ENCODE data around the gene RNU2-63P. TPM values are rescaled to one million over a fixed set of nuclear protein-coding genes. Genes with fewer than 3 reads are reported as not detected.
A peak's percentile ranks its signal among the peaks of the same experiment; 100 is the strongest.
"Not testable (repeated sequence)": the region's sequence is repeated elsewhere in the genome, so short reads cannot be mapped to it uniquely, and the experiment has no call there.

Gene RNU2-63P
- total RNA-seq, 1 donor from 2014 or later, result not detected

- TF ChIP-seq CTCF (conservative IDR thresholded peaks at IDR 0.05; ENCODE audit: low read depth, low read length), result no peak
- no peak overlapping the region for H3K4me3 ChIP-seq (ENCODE audit: low read depth, low read length)
- no peak for DNase-seq (ENCODE audit: low read depth)
Measured at GRCh38 chr2:88048541-88048940, 32.2 kb upstream of the RNU2-63P start.

DNA sequence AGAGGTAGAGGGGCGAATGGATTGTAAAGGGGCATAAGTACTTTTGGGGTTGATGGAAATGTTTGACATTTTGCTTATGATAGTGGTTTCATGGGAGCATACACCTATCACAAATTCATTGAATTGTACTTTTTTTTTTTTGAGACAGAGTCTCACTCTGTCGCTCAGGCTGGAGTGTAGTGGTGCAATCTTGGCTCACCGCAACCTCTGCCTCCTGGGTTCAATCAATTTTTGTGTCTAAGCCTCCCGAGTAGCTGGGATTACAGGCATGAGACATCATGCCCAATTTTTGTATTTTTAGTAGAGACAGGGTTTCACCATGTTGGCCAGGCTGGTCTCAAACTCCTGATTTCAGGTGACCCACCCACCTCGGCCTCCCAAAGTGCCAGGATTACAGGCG is 29.2 kb upstream of the RNU2-63P start:
- not testable (repeated sequence) for H3K4me3 ChIP-seq (ENCODE audit: low read depth, low read length); DNase-seq (ENCODE audit: low read depth)

DNA sequence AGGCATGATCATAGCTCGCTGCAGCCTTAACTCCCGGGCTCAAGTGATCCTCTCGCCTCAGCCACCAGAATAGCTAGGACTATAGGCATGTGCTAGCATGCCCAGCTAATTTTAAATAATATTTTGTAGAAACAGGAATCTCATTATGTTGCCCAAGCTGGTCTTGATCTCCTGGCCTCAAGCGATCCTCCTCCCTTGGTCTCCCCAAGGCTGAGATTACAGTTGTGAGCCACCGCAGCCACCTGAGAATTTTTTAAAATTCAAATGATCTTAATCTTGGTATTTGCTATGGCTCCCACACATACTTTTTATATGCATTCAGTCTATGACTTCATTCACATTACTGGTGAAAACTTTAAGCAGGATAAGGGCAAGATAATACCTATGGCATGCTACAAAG is 26.1 kb upstream of the RNU2-63P start:
- DNase-seq (ENCODE audit: low read depth), result no peak
- no peak for TF ChIP-seq CTCF (conservative IDR thresholded peaks at IDR 0.05; ENCODE audit: low read depth, low read length)
- no peak overlapping the region for H3K4me3 ChIP-seq (ENCODE audit: low read depth, low read length)

GRCh38 chr2:88038263-88039105 is 22.1 kb upstream of the RNU2-63P start:
- H3K4me3 ChIP-seq (ENCODE audit: low read depth, low read length), result no peak overlapping the region
- no peak for TF ChIP-seq CTCF (conservative IDR thresholded peaks at IDR 0.05; ENCODE audit: low read depth, low read length)
- DNase-seq (ENCODE audit: low read depth), result peak; percentile 81

DNA sequence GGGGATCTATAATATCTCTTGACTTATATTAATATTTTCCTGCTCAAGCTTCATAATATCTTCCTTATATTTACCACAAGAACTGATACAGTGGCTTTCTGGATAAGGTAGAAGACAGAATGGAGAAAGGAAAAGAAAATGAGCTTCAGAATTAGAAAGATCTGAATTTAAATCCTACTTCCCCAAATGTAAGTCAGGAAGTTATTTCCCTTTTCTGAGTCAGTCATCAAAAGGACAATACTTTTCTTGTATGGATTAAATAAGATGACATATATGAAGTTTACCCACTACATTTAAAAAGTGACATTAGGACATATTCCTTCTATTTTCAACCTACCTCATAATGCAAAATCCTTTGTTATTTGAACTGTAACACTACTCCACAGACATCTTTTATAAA is 20.3 kb upstream of the RNU2-63P start:
- no peak for DNase-seq (ENCODE audit: low read depth)
- no peak for TF ChIP-seq CTCF (conservative IDR thresholded peaks at IDR 0.05; ENCODE audit: low read depth, low read length)
- no peak overlapping the region for H3K4me3 ChIP-seq (ENCODE audit: low read depth, low read length)

DNA sequence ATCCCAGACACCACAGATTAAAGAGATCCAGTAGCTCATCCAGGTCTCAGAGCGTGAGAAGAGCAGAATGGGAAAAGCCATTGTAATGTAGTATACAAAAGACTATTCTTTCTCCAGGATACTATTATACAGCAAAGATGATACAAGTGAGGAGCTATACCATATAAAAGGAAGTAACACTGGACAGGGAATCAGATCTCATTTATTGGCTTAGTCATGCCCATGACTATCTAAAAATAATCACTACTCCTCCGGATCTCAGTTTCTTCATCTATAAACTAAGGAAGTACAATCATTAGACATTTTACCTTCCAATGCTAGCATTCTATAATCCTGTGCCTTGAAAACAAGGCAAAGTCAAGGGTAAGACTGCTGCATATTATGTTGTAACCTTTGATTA is 19.8 kb upstream of the RNU2-63P start:
- no peak for DNase-seq (ENCODE audit: low read depth)
- H3K4me3 ChIP-seq (ENCODE audit: low read depth, low read length), result no peak overlapping the region
- no peak for TF ChIP-seq CTCF (conservative IDR thresholded peaks at IDR 0.05; ENCODE audit: low read depth, low read length)

DNA sequence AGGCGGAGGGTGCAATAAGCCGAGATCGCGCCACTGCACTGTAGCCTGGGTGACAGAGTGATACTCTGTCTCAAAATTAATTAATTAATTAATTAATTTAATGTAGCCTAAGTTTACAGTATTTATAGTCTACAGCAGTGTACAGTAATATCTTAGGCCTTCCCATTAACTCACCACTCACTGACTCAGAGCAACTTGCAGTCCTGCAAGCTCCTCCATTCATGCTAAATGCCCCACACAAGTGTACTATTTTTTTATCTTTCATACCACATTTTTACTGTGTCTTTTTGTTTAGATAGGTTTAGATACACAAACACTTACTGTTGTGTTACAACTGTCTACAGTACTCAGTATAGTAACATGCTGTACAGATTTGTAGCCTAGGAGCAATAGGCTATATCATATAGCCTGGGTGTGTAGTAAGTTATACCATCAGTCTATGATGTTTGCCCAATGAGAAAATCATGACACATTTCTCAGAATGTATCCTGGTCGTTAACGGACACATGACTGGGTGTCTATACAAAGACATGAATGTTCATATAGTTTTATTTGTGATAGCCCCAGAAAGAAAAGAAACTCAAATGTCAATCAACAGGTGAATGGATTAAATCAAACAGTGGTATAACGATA is 15.8 kb upstream of the RNU2-63P start:
- no peak overlapping the region for H3K4me3 ChIP-seq (ENCODE audit: low read depth, low read length)
- no peak for TF ChIP-seq CTCF (conservative IDR thresholded peaks at IDR 0.05; ENCODE audit: low read depth, low read length)
- DNase-seq (ENCODE audit: low read depth), result no peak
